ENCODE measurements around the gene CDH2.
A peak's percentile ranks its signal among the peaks of the same experiment; 100 is the strongest.

The CDH2 gene

GRCh38 chr18:28185121-28185520 lies 8.2 kb upstream of the CDH2 start:
- Histone ChIP-seq H3K4me1 (ENCODE audit: control insufficient read depth in 2 of 2, insufficient read depth in 2 of 2, low read length in 2 of 2) (no peaks in the 10 kb centered on the region), H3K9ac (ENCODE audit: low read depth in 1 of 2, low read length in 2 of 2) (no peak overlapping the region), H3K27me3 (ENCODE audit: control insufficient read depth in 2 of 2, insufficient read depth in 2 of 2, low read length in 2 of 2) (no peaks in the 10 kb centered on the region), H3K9me3 (ENCODE audit: control insufficient read depth in 2 of 2, low read length in 2 of 2) (no peaks in the 10 kb centered on the region), H3K36me3 (ENCODE audit: control insufficient read depth in 2 of 2, insufficient read depth in 2 of 2, low read length in 2 of 2) (no peaks in the 10 kb centered on the region), H3K4me3 (ENCODE audit: low read length in 2 of 2) (no peak overlapping the region), H3K27ac (ENCODE audit: low read depth in 2 of 2, low read length in 2 of 2) (no peak overlapping the region)

GRCh38 chr18:28183418-28184078 lies 6.6 kb upstream of the CDH2 start:
- H3K27ac ChIP-seq (ENCODE audit: low read depth in 2 of 2, low read length in 2 of 2) = no peak overlapping the region
- H3K36me3 ChIP-seq (ENCODE audit: control insufficient read depth in 2 of 2, insufficient read depth in 2 of 2, low read length in 2 of 2) = no peaks in the 10 kb centered on the region
- H3K27me3 ChIP-seq (ENCODE audit: control insufficient read depth in 2 of 2, insufficient read depth in 2 of 2, low read length in 2 of 2) = peaks cover 4 to 7% of the 10 kb centered on the region in 2 donors
- no peaks in the 10 kb centered on the region for H3K9me3 ChIP-seq (ENCODE audit: control insufficient read depth in 2 of 2, low read length in 2 of 2)
- no peaks in the 10 kb centered on the region for H3K4me1 ChIP-seq (ENCODE audit: control insufficient read depth in 2 of 2, insufficient read depth in 2 of 2, low read length in 2 of 2)
- H3K9ac ChIP-seq (ENCODE audit: low read depth in 1 of 2, low read length in 2 of 2) = no peak overlapping the region
- no peak overlapping the region for H3K4me3 ChIP-seq (ENCODE audit: low read length in 2 of 2)

- peaks cover 7% of the 10 kb centered on the region in 2 donors for H3K27me3 ChIP-seq (ENCODE audit: control insufficient read depth in 2 of 2, insufficient read depth in 2 of 2, low read length in 2 of 2)
- H3K4me1 ChIP-seq (ENCODE audit: control insufficient read depth in 2 of 2, insufficient read depth in 2 of 2, low read length in 2 of 2) = no peaks in the 10 kb centered on the region
- no peaks in the 10 kb centered on the region for H3K36me3 ChIP-seq (ENCODE audit: control insufficient read depth in 2 of 2, insufficient read depth in 2 of 2, low read length in 2 of 2)
- no peak overlapping the region for H3K27ac ChIP-seq (ENCODE audit: low read depth in 2 of 2, low read length in 2 of 2)
- no peak overlapping the region for H3K9ac ChIP-seq (ENCODE audit: low read depth in 1 of 2, low read length in 2 of 2)
- no peaks in the 10 kb centered on the region for H3K9me3 ChIP-seq (ENCODE audit: control insufficient read depth in 2 of 2, low read length in 2 of 2)
- no peak overlapping the region for H3K4me3 ChIP-seq (ENCODE audit: low read length in 2 of 2)
These were observed 4.7 kb upstream of the CDH2 start for GRCh38 chr18:28181616-28182015.

GRCh38 chr18:28178720-28179119 lies 1.8 kb upstream of the CDH2 start:
- Histone ChIP-seq H3K27me3 (ENCODE audit: control insufficient read depth in 2 of 2, insufficient read depth in 2 of 2, low read length in 2 of 2) (peaks cover 16 to 21% of the 10 kb centered on the region in 2 donors), H3K9me3 (ENCODE audit: control insufficient read depth in 2 of 2, low read length in 2 of 2) (no peaks in the 10 kb centered on the region), H3K4me3 (ENCODE audit: low read length in 2 of 2) (no peak overlapping the region), H3K9ac (ENCODE audit: low read depth in 1 of 2, low read length in 2 of 2) (no peak overlapping the region), H3K36me3 (ENCODE audit: control insufficient read depth in 2 of 2, insufficient read depth in 2 of 2, low read length in 2 of 2) (no peaks in the 10 kb centered on the region), H3K27ac (ENCODE audit: low read depth in 2 of 2, low read length in 2 of 2) (no peak overlapping the region), H3K4me1 (ENCODE audit: control insufficient read depth in 2 of 2, insufficient read depth in 2 of 2, low read length in 2 of 2) (no peaks in the 10 kb centered on the region)

- no peak overlapping the region for H3K27ac ChIP-seq (ENCODE audit: low read depth in 2 of 2, low read length in 2 of 2)
- peak overlapping the region in 1 of 2 donors; percentile 13 for H3K4me3 ChIP-seq (ENCODE audit: low read length in 2 of 2)
- H3K9me3 ChIP-seq (ENCODE audit: control insufficient read depth in 2 of 2, low read length in 2 of 2) = no peaks in the 10 kb centered on the region
- H3K36me3 ChIP-seq (ENCODE audit: control insufficient read depth in 2 of 2, insufficient read depth in 2 of 2, low read length in 2 of 2) = no peaks in the 10 kb centered on the region
- no peak overlapping the region for H3K9ac ChIP-seq (ENCODE audit: low read depth in 1 of 2, low read length in 2 of 2)
- peaks cover 16 to 21% of the 10 kb centered on the region in 2 donors for H3K27me3 ChIP-seq (ENCODE audit: control insufficient read depth in 2 of 2, insufficient read depth in 2 of 2, low read length in 2 of 2)
- no peaks in the 10 kb centered on the region for H3K4me1 ChIP-seq (ENCODE audit: control insufficient read depth in 2 of 2, insufficient read depth in 2 of 2, low read length in 2 of 2)
These were observed 1.1 kb upstream of the CDH2 start for GRCh38 chr18:28177828-28178635.

GRCh38 chr18:28176698-28176947 lies 307 bp downstream of the CDH2 start:
- Histone ChIP-seq H3K9ac (ENCODE audit: low read depth in 1 of 2, low read length in 2 of 2) (no peak overlapping the region), H3K4me3 (ENCODE audit: low read length in 2 of 2) (peak overlapping the region in 1 of 2 donors; percentile 28)

GRCh38 chr18:28175930-28176697 lies 816 bp downstream of the CDH2 start:
- Histone ChIP-seq H3K36me3 (ENCODE audit: control insufficient read depth in 2 of 2, insufficient read depth in 2 of 2, low read length in 2 of 2) (no peaks in the 10 kb centered on the region), H3K4me1 (ENCODE audit: control insufficient read depth in 2 of 2, insufficient read depth in 2 of 2, low read length in 2 of 2) (no peaks in the 10 kb centered on the region), H3K27ac (ENCODE audit: low read depth in 2 of 2, low read length in 2 of 2) (no peak overlapping the region), H3K4me3 (ENCODE audit: low read length in 2 of 2) (peak overlapping the region in 1 of 2 donors; percentile 28), H3K9me3 (ENCODE audit: control insufficient read depth in 2 of 2, low read length in 2 of 2) (no peaks in the 10 kb centered on the region), H3K9ac (ENCODE audit: low read depth in 1 of 2, low read length in 2 of 2) (no peak overlapping the region), H3K27me3 (ENCODE audit: control insufficient read depth in 2 of 2, insufficient read depth in 2 of 2, low read length in 2 of 2) (peaks cover 16 to 21% of the 10 kb centered on the region in 2 donors)

More at GRCh38 chr18:28176698-28176947, 307 bp downstream of the CDH2 start:
- Histone ChIP-seq H3K9me3 (ENCODE audit: control insufficient read depth in 2 of 2, low read length in 2 of 2) (no peaks in the 10 kb centered on the region), H3K27ac (ENCODE audit: low read depth in 2 of 2, low read length in 2 of 2) (no peak overlapping the region), H3K36me3 (ENCODE audit: control insufficient read depth in 2 of 2, insufficient read depth in 2 of 2, low read length in 2 of 2) (no peaks in the 10 kb centered on the region), H3K4me1 (ENCODE audit: control insufficient read depth in 2 of 2, insufficient read depth in 2 of 2, low read length in 2 of 2) (no peaks in the 10 kb centered on the region), H3K27me3 (ENCODE audit: control insufficient read depth in 2 of 2, insufficient read depth in 2 of 2, low read length in 2 of 2) (peaks cover 16 to 21% of the 10 kb centered on the region in 2 donors)

GRCh38 chr18:28175150-28175929 lies 1.6 kb downstream of the CDH2 start:
- Histone ChIP-seq H3K4me1 (ENCODE audit: control insufficient read depth in 2 of 2, insufficient read depth in 2 of 2, low read length in 2 of 2) (no peaks in the 10 kb centered on the region), H3K27ac (ENCODE audit: low read depth in 2 of 2, low read length in 2 of 2) (no peak overlapping the region), H3K36me3 (ENCODE audit: control insufficient read depth in 2 of 2, insufficient read depth in 2 of 2, low read length in 2 of 2) (no peaks in the 10 kb centered on the region), H3K4me3 (ENCODE audit: low read length in 2 of 2) (no peak overlapping the region), H3K27me3 (ENCODE audit: control insufficient read depth in 2 of 2, insufficient read depth in 2 of 2, low read length in 2 of 2) (peaks cover 16 to 21% of the 10 kb centered on the region in 2 donors), H3K9ac (ENCODE audit: low read depth in 1 of 2, low read length in 2 of 2) (no peak overlapping the region), H3K9me3 (ENCODE audit: control insufficient read depth in 2 of 2, low read length in 2 of 2) (no peaks in the 10 kb centered on the region)

GRCh38 chr18:28174181-28174905 lies 2.6 kb downstream of the CDH2 start:
- Histone ChIP-seq H3K27me3 (ENCODE audit: control insufficient read depth in 2 of 2, insufficient read depth in 2 of 2, low read length in 2 of 2) (peaks cover 10 to 17% of the 10 kb centered on the region in 2 donors), H3K9ac (ENCODE audit: low read depth in 1 of 2, low read length in 2 of 2) (no peak overlapping the region), H3K9me3 (ENCODE audit: control insufficient read depth in 2 of 2, low read length in 2 of 2) (no peaks in the 10 kb centered on the region), H3K27ac (ENCODE audit: low read depth in 2 of 2, low read length in 2 of 2) (no peak overlapping the region), H3K36me3 (ENCODE audit: control insufficient read depth in 2 of 2, insufficient read depth in 2 of 2, low read length in 2 of 2) (no peaks in the 10 kb centered on the region), H3K4me1 (ENCODE audit: control insufficient read depth in 2 of 2, insufficient read depth in 2 of 2, low read length in 2 of 2) (no peaks in the 10 kb centered on the region), H3K4me3 (ENCODE audit: low read length in 2 of 2) (no peak overlapping the region)
